VCaP (cell line): ENCODE measurements around the gene USP25.

Source experiments
- H3K27ac ChIP-seq: fragments of 450-650 bp; 2 replicates; pipeline ENCODE4 v1.5.1; 2017
- CTCF ChIP-seq: fragments of 450-650 bp; conservative IDR thresholded peaks from 2 replicates; pipeline ENCODE4 v1.5.1; 2017; ENCODE audit warnings: mild to moderate bottlenecking, moderate library complexity

Gene USP25

DNA sequence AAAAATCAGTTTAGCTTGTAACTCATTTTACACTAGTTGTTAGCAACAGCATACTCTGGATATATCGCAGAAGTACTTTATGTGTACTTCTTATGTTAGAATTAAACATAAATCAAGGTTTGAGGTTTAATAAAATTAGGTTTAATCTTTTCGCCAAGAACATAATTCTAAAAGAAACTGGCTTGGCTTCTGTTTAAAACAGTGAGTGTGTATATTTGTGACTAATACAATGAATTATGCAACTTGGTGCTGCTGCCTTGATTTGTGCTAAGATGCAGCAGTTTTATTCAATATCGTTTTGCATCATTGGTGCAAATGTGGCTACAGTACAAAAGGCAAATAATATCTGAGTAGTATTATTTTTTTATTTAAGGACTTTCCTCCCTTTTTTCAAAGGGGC, 44.8 kb downstream of the USP25 start:
- no peak overlapping the region for H3K27ac ChIP-seq
- no peak for TF ChIP-seq CTCF

GRCh38 chr21:15775291-15775690, 45.5 kb downstream of the USP25 start:
- no peak overlapping the region for H3K27ac ChIP-seq
- no peak for TF ChIP-seq CTCF

GRCh38 chr21:15775981-15776380, 46.2 kb downstream of the USP25 start:
- no peak for TF ChIP-seq CTCF
- H3K27ac ChIP-seq = no peak overlapping the region

GRCh38 chr21:15776818-15777217, 47.0 kb downstream of the USP25 start:
- no peak overlapping the region for H3K27ac ChIP-seq
- no peak for TF ChIP-seq CTCF

- H3K27ac ChIP-seq = no peak overlapping the region
- no peak for TF ChIP-seq CTCF
Observed at GRCh38 chr21:15781986-15782385, 52.2 kb downstream of the USP25 start.

DNA sequence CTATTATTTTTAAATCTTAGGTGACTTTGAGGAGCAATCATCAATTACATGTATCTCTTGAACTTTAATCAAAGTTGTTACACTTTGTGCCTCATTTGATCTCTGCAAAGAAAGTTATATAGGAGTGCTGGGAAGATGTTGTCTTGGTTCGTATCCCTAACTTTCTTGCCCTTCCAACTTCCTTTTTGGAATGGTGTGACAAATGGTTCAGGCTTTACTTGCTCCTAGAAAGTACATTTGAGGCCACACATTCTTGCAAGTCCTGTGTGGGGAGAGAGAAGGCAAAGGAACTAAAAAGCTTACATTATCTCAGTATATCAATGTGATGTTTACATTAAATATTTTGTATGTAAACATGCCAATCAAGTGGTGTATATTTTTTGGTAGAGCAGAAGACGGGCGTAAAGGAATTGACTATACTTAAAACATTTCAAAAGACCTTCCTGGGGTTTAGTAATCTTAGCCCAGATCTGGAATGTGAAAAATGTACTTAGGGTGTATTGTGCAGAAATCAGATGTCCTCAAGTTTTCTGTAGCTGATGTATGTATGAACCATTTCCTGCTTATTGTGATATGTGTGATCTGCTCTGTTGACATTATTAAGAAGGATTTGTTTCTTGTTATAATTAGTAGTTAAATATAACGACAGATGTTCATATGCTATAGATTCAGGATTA, 59.2 kb downstream of the USP25 start:
- no peak overlapping the region for H3K27ac ChIP-seq
- no peak for TF ChIP-seq CTCF

- no peak overlapping the region for H3K27ac ChIP-seq
- no peak for TF ChIP-seq CTCF
Observed at GRCh38 chr21:15793109-15793508, 63.3 kb downstream of the USP25 start.
